OCI-LY1 (cell line): ENCODE results near the gene DOCK1.

Experiments used
- EZH2 ChIP-seq: fragments of 200-600 bp; sonication (generic), shearing (Covaris generic); IDR thresholded peaks from 2 replicates; pipeline ENCODE4 v1.8.0; 2017; ENCODE audit warnings: borderline replicate concordance, mixed run types, mild to moderate bottlenecking, antibody characterized with exemption, low read length, moderate library complexity, mixed read lengths
- TF ChIP-seq, protein P1 (sequence below): fragments of 200-600 bp; sonication (generic), shearing (Covaris generic); IDR thresholded peaks from 2 replicates; pipeline ENCODE4 v1.5.1; 2017; ENCODE audit warnings: mild to moderate bottlenecking, antibody characterized with exemption, low read length, moderate library complexity, mixed read lengths

DNA sequence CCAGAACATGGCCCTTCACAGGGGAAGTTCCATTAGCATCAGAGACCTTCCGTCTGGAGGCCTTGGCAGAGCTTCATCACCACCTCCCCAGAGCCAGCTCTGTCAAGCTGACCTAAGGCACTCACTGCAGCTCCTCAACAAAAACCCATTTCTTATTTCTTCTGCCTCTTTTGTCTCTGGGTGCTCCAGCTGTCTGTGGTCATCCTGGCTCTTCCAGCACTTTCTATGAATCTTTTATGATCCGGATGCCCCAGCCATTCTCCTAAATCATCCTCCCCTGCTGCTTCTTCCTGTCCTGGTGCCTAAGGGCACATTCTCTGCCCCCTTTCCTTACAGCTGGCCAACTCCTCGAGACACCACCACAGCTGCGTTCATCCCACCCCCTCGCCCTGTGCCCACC is 462.9 kb downstream of the DOCK1 start:
- TF ChIP-seq, protein P1, sequence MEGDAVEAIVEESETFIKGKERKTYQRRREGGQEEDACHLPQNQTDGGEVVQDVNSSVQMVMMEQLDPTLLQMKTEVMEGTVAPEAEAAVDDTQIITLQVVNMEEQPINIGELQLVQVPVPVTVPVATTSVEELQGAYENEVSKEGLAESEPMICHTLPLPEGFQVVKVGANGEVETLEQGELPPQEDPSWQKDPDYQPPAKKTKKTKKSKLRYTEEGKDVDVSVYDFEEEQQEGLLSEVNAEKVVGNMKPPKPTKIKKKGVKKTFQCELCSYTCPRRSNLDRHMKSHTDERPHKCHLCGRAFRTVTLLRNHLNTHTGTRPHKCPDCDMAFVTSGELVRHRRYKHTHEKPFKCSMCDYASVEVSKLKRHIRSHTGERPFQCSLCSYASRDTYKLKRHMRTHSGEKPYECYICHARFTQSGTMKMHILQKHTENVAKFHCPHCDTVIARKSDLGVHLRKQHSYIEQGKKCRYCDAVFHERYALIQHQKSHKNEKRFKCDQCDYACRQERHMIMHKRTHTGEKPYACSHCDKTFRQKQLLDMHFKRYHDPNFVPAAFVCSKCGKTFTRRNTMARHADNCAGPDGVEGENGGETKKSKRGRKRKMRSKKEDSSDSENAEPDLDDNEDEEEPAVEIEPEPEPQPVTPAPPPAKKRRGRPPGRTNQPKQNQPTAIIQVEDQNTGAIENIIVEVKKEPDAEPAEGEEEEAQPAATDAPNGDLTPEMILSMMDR = no peak
- TF ChIP-seq EZH2 = no peak
